H1 (cell line): ENCODE measurements around the gene STRIP2.

Experiments used
- ASH2L ChIP-seq: fragments of 200-600, 300-600 bp; sonication (generic); IDR thresholded peaks from one replicate; pipeline ENCODE4 v1.7.1; 2017; ENCODE audit warnings: low read length
- CBX5 ChIP-seq: fragments of 300-800, 300-1000 bp; sonication (generic); IDR thresholded peaks from 2 replicates; pipeline ENCODE4 v1.7.1; 2016; ENCODE audit warnings: antibody characterized with exemption, low read length, low read depth
- CTCF ChIP-seq, 3 experiments: IDR thresholded peaks; 1 replicate in 2 of 3; 2 replicates in 1 of 3; pipeline versions ENCODE4 v1.5.1 to v1.6.1; 2011; ENCODE audit warnings: low read length in 3 of 3, mild to moderate bottlenecking in 3 of 3, inconsistent platforms in 2 of 3, low read depth in 1 of 3, moderate library complexity in 1 of 3; ENCODE audit not compliant: insufficient read depth in 1 of 3; ENCODE audit errors: control extremely low read depth in 1 of 3
- EZH2 ChIP-seq: fragments of 200-600 bp; sonication (generic); IDR thresholded peaks from 2 replicates; pipeline ENCODE4 v1.7.1; 2012; ENCODE audit warnings: low read depth, mild to moderate bottlenecking, moderate library complexity, low read length, inconsistent platforms; ENCODE audit not compliant: severe bottlenecking
- GABPA ChIP-seq: IDR thresholded peaks from 2 replicates; pipeline ENCODE4 v1.6.1; 2011; ENCODE audit warnings: mild to moderate bottlenecking, low read length, moderate library complexity, borderline replicate concordance; ENCODE audit not compliant: insufficient read depth
- HDAC6 ChIP-seq: IDR thresholded peaks from one replicate; pipeline ENCODE4 v1.7.1; 2012; ENCODE audit warnings: low read depth, mild to moderate bottlenecking, inconsistent platforms, low read length, moderate library complexity
- MAFK ChIP-seq: IDR thresholded peaks from 2 replicates; pipeline ENCODE4 v1.6.1; 2012; ENCODE audit warnings: low read depth, mild to moderate bottlenecking, improper control_type of control experiment, low read length
- MAX ChIP-seq: IDR thresholded peaks from 2 replicates; pipeline ENCODE4 v1.6.1; 2012; ENCODE audit warnings: inconsistent platforms
- POLR2A ChIP-seq, 2 experiments: IDR thresholded peaks; 1 replicate in 1 of 2; 2 replicates in 1 of 2; pipeline ENCODE4 v1.6.1; 2011; ENCODE audit warnings: low read depth in 2 of 2, low read length in 2 of 2, mild to moderate bottlenecking in 2 of 2; ENCODE audit errors: control extremely low read depth in 1 of 2
- SRF ChIP-seq: IDR thresholded peaks from 2 replicates; pipeline ENCODE4 v1.6.1; 2011; ENCODE audit warnings: mild to moderate bottlenecking, low read depth, low read length, moderate library complexity
- USF2 ChIP-seq: IDR thresholded peaks from 2 replicates; pipeline ENCODE4 v1.6.1; 2011; ENCODE audit warnings: low read length, improper control_type of control experiment
- ZNF274 ChIP-seq: IDR thresholded peaks from 2 replicates; pipeline ENCODE4 v1.7.0; 2012; ENCODE audit warnings: low read length, borderline replicate concordance; ENCODE audit errors: extremely low read depth

GRCh38 chr7:129494041-129494440 lies 59.8 kb downstream of the STRIP2 start:
- no peak for TF ChIP-seq MAFK
- no peak for TF ChIP-seq HDAC6
- TF ChIP-seq SRF = no peak
- TF ChIP-seq POLR2A (IDR thresholded peaks at IDR 0.05; ENCODE audit: control extremely low read depth in 1 of 2, low read depth in 2 of 2, low read length in 2 of 2) = no peak
- TF ChIP-seq ASH2L = no peak
- no peak for TF ChIP-seq MAX
- TF ChIP-seq ZNF274 = no peak
- TF ChIP-seq GABPA = no peak
- no peak for TF ChIP-seq CTCF (IDR thresholded peaks at IDR 0.05; ENCODE audit: control extremely low read depth in 1 of 3, insufficient read depth in 1 of 3, low read depth in 1 of 3, low read length in 3 of 3)
- TF ChIP-seq EZH2 = no peak
- no peak for TF ChIP-seq CBX5
- no peak for TF ChIP-seq USF2
